Pons (tissue), 1 donor: ENCODE data around the gene ESYT2.

Source experiments
- DNase-seq: peaks from one replicate; pipeline ENCODE4 v3.0.0-alpha.2; 2016; ENCODE audit warnings: low spot score

ESYT2 gene

DNA sequence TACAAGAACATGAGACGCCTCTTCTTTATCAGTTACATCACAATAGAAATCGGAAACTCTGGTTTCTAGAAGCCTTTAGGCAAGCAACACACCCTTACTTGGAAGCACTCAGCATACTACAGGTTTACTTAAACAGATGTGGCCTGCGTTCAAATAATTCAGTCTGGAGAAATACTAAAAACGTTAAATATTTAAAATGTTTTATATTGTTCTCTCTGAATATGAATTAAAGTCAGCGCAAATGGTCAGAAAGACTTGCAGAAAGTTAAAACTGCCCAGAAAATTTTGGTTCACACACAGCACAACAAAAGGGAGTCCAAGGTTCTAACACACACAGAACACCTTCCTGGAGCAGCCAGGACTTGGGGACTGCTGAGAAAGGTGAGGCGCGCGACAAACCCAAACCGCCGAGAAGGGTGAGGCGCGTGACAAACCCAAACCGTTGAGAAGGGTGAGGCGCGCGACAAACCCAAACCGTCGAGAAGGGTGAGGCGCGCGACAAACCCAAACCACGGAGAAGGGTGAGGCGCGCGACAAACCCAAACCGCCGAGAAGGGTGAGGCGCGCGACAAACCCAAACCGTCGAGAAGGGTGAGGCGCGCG lies 25.8 kb downstream of the ESYT2 start:
- no peak for DNase-seq

DNA sequence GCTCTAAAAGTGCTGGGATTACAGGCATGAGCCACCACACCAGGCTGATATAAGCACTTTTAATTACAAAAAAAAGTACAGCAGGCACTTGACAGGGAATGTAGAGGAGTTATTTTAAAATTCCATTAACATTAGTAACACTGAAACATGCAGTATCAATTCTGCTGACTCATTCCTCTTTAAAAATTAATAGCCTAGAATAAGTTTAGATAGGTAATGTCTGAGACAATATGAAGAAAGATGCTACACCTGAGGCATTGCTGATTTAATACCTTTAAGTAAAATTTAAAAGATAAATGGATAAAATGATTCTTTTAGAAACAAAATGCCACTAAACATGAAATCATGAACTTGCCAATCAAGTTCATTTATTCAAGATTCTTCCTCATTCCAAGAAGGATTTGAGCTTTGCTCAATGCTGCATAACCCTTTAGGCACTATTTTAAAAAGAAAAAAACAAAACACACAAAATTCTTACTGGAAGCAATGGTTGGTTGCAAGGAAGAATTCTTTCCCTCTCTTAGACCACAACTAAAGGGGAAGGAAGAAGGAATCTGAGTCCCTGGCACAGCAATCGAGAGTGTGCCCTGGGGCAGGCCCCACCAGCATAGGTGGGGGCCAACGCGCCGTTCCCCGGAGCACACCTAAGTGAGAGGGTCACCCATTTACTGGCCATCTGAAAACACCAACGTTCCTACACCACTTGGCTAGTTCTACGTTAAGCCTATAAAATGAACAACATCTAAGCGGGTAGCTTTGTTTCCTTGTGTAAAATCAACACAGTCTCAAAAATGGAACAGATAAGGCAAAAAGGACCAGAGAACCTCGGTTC lies 26.6 kb downstream of the ESYT2 start:
- no peak for DNase-seq

DNA sequence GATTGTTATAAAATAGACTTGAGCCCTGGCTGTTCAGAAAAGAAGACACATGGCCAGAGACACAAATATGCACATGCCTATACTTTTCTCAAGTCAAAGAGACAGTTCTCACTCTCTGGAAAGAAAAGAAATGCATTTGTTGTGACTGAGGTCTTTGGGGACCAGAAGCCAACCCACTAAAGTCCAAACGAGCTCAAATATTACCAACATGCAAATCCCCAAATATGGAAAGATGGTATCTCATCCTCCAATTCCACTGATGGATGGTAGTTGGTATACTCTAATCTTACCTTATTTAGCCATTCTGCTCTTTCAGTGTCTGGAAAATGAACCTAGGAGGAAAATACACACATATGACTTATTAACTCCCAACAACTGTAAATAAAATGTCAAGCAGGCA lies 30.6 kb downstream of the ESYT2 start:
- no peak for DNase-seq

DNA sequence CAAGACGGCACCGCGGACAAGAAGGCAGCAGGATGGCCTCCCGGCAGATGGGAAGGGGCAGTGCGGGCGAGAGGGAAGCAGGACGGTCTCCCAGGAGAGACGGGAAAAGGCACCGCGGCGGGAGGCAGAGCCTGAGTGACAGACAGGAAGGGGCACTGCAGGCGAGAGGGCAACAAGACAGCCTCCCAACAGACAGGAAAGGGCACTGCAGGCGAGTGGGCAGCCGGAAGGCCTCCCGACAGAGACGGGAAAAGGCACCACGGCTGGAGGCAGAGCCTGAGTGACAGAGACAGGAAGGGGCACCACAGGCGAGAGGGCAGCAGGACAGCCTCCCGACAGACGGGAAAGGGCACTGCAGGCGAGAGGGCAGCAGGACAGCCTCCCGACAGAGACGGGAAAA lies 32.6 kb downstream of the ESYT2 start:
- DNase-seq, result no peak

DNA sequence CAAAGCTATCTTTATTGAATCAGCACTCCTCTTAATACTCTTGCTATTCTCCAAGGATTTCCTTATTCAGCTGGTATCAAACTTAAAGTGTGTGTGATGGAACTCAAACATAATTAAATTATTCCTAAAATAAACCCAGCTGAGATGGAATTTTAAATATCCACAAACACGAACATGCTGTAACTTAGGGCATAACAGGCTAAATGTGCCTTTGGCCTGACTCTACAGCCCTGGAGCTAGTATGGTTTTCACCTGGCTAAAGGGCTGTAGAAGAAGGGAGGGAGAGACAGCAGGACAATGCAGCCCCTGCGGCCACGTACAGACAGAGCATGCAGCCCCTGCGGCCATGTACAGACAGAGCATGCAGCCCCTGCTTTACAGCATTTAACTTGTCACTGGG lies 34.0 kb downstream of the ESYT2 start:
- DNase-seq, result no peak

DNA sequence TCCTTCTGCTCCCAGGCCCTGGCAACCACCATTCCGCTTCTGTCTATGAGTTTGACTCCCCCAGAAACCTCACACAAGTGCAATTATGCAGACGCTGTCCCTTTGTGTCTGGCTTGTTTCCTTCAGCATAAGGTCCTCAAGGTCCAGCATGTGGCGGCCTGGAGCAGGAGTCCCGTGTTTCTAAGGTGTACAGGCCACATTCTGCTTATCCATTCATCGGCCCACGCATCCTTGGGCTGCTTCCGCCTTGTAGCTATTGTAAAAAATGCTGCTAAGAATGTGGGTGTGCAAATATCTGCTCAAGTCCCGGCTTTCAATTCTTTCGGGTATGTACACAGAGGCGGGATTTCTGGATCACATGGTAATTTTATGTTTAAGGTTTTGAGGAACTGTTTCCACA lies 38.2 kb downstream of the ESYT2 start:
- no peak for DNase-seq

DNA sequence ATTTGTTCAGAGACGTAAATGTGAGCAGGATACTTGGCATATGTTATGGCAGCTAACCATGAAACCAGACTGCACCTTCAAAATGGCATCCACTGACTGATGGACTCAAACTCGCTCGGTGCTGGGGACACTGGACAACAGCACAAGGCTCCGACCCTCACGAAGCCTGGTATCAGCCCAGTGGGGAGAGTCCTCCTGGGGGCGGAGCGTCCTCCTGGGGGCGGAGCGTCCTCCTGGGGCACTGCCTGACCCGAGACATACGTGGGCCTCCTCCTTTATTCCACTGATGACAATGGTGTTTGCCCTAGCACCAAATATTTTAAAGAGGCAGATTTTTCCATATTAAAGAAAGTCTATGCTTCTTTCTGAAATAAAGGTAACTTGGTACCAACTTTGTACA lies 39.5 kb downstream of the ESYT2 start:
- no peak for DNase-seq

DNA sequence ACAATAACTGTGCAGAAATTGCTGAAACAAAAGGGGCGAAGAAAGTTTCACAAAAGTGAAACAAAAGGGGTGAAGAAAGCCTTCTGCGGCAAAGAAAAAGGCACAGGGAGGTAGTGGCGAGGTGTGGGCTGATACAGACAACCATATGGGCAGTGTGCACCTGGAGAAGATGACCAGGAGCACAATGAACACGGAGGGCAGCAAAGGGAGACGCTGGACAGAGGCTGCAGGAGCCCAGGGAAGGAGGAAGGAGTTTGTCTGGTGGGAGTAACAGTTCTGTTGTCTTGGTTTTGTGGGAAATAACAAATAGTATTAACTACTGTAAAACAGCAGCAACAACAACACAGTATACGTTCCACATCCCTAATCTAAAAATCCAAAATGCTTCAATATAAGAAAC lies 42.4 kb downstream of the ESYT2 start:
- no peak for DNase-seq

DNA sequence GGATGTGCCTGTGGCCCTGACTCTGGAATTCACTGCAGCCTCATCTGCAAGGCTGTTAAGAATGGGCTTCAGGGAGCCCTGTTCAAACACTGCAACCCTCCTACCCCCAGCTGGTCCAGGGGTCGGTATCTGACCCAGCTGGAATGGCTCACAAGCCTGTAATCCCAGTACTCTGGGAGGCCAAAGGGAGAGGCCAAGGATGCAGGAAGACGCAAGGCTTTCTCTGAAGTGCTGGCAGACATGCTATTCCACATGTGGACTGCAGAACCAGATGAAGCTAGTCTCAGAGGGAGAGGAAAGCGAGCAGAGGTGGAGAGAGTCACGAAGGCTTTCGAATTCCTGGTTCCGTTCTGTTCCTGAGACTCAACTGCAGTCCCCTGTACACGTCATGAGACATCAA lies 45.0 kb downstream of the ESYT2 start:
- no peak for DNase-seq

DNA sequence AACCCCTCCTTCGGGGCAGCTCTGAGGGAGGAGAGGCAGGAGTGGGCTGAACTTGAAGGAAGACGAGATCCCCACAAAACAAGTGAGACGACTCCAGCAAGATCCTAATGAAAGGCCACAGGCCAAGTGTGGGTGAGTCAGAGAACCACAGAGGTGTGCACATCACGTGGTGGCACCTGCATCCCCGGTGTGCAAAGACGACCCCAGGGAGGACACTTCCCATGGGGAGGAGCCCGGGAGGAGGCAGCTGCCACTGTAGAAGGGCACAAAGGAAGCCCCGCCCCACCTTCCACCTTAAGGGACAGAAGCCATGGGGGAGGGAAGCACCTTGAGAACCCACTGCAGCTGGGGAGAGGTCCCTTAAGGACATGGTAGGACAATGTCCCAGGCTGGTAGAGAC lies 45.7 kb downstream of the ESYT2 start:
- DNase-seq, result no peak

DNA sequence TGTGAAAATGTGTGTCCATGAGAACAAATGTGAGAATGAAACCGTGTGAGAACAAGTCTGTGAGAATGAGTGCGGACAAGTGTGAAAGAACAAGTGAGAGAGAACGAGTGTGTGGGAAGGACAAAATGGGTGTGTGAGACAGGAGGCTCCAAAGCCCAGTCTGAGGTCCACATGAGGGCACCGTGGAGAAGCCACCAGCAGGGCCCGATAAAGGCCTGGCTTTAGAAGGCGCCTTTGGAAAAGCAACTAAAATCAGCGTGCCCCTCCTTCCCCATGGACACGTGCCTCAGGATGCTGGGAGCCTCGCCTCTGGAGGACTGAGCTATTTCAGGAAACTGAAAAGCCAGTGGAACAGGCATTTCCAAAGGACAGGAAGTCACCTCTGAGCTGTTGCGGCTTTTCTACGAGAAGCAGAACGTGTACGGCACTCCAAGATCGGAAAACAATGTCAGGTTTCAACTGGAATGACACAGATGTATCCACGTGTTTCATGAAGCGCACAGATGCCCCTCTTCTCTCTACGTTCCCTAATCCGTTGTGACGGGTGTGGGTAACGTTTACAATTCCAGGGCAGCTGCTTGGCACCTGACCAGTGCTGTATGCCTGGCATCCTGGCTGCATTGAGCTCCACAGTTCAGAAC lies 46.4 kb downstream of the ESYT2 start:
- no peak for DNase-seq

DNA sequence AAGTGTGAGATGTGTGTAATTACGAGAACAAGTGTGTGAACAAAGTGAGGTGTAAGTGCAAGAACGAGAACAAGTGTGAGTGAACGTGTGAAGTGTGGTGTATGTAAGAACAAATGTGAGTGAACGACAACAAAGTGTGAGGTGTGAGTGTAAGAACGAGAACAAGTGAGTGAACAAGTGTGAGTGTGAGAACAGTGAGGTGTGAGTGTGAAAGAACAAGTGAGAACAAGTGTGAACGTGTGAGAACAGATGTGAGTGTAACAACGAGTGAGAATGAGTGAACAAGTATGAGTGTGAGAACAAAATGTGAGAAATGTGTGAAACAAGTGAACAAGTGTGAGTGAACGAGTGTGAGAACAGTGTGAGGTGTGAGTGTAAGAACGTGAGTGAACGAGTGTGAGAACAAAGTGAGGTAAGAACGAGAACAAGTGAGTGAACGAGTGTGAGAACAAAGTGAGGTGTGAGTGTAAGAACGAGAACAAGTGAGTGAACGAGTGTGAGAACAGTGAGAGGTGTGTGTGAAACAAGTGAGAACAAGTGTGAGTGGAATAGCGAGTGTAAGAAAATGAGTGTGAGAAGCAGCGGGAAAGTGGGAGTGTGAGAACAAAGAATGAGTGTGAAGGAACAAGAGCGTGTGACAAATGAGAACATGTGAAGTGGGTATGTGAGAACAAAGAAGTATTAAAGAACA lies 47.2 kb downstream of the ESYT2 start:
- DNase-seq, result no peak

DNA sequence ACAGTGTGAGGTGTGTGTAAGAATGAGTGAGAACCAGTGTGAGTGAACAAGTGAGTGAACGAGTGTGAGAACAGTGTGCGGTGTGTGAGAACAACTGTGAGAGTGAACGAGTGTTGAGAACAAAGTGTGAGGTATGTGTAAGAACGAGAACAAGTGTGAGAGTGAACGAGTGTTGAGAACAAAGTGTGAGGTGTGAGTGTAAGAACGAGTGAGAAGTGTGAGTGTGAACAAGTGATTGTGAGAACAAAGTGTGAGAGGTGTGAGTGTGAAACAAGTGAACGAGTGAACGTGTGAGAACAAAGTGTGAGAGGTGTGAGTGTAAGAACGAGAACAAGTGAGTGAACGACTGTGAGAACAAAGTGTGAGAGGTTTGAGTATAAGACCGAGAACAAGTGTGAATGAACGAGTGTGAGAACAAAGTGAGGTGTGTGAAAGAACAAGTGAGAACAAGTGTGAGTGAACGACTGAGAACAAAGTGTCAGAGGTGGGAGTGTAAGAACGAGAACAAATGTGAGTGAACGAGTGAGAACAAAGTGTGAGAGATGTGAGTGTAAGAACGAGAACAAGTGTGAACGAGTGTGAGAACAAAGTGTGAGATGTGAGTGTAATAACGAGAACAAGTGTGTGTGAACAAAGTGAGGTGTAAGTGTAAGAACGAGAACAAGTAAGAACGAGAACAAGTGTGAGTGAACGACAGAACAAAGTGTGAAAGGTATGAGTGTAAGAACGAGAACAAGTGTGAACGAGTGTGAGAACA lies 47.9 kb downstream of the ESYT2 start:
- DNase-seq, result no peak

DNA sequence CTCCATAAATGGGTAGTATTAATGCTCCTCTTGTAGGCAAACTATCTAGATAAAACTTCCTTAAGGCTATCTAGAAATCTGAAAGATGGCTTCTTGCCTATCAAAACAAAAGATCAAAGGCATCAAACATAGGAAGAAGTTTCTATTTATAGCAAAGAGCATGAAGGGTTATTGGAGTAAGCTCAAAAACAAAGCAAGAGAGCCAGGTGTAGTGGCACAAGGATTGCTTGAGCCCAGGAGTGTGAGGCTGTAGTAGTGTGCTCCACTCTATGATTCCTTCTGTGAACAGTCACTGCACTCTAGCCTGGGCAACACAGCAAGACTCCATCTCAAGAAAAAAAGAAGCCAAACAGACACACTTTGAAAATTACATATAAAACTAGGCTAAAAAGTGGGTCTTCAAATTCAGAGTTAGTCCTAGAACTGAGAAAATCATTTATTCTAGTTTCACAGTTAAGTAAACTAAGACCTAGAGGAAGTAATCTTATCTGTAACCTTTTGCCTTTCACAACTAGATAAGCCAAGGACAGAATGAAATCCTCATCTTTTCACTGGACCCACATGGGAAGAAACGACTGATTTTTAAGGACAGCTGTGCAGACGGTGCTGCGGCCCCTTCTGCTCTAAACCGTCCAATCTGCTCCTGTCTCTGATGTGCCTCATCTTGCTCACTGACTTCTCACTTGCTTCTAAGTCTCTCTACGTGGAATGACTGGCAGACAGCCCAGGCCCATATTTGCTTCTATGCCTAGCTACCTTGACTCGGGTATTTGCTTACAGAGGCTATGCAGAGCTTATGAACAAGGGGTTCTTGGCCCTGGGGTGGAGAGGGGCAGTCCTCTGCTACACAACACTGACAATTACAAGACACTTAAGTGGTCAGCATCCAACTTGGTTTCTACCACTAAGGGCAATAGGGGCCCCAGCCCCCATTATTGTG lies 50.0 kb downstream of the ESYT2 start:
- DNase-seq, result no peak

DNA sequence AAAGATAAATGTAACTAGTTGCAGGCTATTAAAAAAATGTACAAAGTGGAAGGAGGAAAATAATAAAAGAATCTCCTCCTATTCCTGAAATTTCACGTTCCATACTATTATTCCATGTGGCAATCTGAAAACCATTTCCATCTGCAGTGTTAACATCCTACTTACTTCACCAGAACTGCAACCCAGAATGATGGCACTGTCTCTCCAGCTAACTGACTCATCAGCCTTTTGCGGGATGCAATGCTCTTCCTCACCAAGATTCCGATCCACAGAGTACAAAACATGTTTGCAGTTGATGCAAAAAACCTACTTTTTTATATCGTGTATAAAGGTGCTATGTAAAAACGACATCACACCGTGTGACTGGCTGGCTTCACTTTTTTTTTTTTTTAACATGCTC lies 50.8 kb downstream of the ESYT2 start:
- no peak for DNase-seq

DNA sequence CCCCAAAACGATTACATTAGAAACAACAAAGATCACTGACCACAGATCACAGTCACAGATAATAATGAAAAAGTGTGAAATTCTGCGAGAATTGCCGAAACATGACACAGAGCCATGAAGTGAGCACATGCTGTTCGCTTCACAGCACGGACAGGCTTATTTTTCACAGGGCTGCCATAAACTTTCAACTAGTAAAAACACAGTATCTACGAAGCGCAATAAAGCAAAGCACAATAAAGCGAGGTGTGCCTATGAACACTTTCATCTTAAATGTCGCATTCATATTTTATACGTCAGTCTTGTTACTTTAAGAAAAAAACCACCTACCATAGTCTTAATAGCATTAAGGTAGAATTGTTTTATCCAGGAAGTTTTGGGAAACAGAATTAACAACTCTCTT lies 51.5 kb downstream of the ESYT2 start:
- DNase-seq, result no peak

DNA sequence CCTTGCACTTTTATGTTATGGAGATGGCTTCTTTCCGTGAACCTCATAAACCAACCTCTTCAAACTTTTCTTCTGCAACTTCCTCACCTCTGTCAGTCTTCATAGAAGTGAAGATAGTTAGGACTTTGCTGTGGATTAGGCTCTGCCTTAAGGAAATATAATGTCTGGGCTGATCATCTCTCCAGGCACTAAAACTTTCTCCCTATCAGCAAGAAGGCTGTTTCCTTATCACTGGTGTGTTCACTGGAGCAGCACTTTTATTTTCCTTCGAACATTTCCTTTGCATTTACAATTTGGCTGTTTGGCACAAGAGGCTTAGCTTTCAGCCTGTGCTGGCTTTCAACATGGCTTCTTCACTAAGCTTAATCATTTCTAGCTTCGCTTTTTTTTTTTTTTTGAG lies 52.8 kb downstream of the ESYT2 start:
- no peak for DNase-seq

DNA sequence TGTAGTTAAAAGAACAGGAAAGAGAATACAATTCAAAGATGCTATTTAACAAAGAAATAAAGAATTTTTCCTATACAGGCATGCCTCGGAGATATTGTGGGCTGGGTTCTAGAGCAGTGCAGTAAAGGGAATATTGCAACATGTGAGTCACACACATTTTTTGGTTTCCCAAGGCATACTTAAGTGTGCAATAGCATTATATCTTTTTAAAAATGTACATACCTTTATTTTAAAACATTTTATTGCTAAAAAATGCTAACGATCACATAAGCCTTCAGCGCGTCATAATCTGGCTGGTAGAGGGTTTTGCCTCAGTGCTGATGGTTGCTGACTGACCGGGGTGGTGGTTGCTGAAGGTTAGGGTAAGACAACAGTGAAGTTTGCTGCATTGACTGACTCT lies 54.4 kb downstream of the ESYT2 start:
- DNase-seq, result no peak

DNA sequence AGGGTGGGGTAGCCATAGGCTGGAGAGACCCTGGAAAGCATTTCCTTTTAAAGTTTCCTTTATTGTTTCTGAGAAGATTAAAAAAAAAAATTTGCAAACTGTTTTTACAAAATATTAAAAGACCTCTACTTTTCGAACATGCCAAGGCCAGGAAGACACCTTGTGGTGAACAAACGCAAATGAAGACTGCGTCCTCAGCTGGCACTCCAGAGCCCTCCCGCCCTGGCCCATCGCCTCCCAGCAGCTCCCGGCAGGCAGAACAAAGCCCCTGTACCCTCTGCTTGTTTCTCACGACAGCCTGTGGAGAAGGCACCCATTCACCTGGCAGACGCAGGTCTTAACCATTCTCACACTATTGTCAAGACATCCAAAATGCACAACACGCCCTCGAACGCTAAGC lies 56.4 kb downstream of the ESYT2 start:
- no peak for DNase-seq

DNA sequence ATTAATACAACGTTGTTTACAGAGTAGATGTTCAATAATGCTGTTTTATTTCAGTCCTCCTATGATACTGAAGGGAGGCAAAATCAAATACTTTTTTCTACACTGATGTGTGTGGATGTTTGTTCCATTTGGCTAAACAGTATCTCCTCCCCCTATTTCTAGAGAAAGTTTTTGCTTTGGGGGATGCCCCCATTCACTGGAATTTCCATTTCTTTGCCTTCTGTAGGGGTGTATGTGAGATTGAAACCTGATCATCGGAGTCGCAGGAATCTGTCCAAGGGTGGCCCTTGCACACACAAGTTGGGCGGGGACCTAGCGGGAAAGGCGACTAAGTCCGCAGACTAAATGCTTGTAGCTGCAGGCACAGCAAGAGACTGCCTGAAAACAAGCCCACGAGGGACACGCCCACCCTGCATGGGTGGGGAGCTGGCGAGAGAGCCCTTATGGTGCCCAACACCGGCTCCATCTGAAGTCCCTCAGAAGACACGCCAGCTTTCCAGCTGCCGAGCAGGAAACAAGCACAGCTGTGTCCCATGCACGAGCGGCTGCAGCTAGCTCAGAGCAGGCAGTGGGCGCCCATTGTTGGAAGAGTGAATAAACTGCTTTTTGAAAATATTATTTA lies 58.0 kb downstream of the ESYT2 start:
- no peak for DNase-seq

DNA sequence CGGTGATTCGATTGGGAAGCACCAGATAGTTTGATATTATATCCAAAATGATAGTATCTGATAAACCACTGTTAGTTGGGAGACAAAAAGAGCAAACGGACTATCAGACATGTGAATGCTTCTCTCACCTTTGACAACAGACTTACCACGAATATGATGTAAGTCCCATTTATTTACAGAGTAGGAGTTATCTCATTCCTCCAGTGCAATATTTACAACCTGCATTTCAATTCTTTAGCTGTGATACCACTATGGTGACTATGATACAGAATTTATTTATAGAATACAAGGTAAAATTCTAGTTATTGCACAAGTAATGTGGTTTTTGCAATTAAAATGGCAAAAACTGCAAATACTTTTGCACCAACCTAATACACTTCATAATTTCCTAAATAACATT lies 61.6 kb downstream of the ESYT2 start:
- DNase-seq, result no peak
